Measurements from ENCODE around the gene PLRG1.
"Not testable (repeated sequence)": the region's sequence is repeated elsewhere in the genome, so short reads cannot be mapped to it uniquely, and the experiment has no call there.

PLRG1 gene

GRCh38 chr4:154549894-154550790 lies at the start of gene PLRG1:
TSS of gene PLRG1 (minus strand) at chr4:154550400. CDS start at chr4:154550308, 92 bp downstream.
- peak; percentile 98 for DNase-seq

- no peak for DNase-seq
Measured at GRCh38 chr4:154597798-154598774, 47.9 kb upstream of the PLRG1 start.

- DNase-seq: not testable (repeated sequence)
Measured at GRCh38 chr4:154597281-154597680, 47.1 kb upstream of the PLRG1 start.

DNA sequence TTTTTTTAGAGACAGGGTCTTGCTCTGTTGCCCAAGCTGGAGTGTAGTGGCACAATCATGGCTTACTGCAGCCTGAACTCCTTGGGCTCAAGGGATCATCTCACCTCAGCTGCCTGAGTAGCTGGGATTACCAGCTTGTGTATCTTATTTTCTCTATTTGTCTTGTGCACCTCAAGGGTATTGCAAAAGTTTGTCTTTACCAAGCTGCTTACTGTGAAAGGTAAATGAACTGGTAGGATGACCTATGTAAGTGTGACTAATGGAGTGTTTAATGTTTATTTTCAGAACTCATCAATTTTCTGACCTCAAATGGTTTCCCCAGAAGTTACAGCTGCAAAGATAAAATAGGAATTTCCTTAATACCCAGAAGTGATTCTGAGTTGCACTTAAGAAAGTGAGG lies 45.6 kb upstream of the PLRG1 start:
- no peak for DNase-seq

DNA sequence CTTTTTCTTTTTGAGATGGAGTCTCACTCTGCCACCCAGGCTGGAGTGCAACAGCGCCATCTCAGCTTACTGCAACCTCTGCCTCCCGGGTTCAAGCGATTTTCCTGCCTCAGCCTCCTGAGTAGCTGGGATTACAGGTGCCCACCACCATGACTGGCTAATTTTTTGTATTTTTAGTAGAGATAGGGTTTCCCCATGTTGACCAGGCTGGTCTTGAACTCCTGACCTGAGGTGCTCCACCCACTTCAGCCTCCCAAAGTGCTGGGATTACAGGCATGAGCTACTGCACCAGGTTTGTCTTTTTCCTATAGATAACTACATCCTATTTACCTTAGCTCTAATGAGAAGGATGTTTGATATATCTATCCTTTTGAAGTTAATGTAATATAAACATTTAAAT lies 44.1 kb upstream of the PLRG1 start:
- not testable (repeated sequence) for DNase-seq

DNA sequence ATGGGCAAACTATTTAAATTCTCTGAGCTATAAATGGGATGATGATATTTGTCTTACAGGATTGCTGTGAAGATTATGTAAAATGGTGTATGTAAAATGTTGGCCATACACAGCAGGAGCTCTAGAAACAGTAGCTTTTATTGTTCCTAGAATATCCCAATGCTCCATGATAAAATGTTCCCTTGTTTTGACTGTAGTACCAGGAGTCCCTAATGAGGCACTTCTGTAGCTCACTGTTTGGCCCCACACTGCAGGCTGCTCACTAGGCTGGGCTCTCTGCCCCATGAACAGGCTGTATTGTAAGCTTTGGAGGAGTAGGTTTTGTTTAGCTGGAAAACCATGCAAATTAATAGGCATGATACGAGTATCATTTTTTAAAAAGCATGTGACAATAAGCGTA lies 43.7 kb upstream of the PLRG1 start:
- no peak for DNase-seq

GRCh38 chr4:154591890-154592289 lies 41.7 kb upstream of the PLRG1 start:
- DNase-seq: no peak

GRCh38 chr4:154590329-154591006 lies 40.3 kb upstream of the PLRG1 start, which contains the start of gene FGA:
TSS of gene FGA (minus strand) at chr4:154590742. CDS start at chr4:154590687, 55 bp downstream.
- no peak for DNase-seq

DNA sequence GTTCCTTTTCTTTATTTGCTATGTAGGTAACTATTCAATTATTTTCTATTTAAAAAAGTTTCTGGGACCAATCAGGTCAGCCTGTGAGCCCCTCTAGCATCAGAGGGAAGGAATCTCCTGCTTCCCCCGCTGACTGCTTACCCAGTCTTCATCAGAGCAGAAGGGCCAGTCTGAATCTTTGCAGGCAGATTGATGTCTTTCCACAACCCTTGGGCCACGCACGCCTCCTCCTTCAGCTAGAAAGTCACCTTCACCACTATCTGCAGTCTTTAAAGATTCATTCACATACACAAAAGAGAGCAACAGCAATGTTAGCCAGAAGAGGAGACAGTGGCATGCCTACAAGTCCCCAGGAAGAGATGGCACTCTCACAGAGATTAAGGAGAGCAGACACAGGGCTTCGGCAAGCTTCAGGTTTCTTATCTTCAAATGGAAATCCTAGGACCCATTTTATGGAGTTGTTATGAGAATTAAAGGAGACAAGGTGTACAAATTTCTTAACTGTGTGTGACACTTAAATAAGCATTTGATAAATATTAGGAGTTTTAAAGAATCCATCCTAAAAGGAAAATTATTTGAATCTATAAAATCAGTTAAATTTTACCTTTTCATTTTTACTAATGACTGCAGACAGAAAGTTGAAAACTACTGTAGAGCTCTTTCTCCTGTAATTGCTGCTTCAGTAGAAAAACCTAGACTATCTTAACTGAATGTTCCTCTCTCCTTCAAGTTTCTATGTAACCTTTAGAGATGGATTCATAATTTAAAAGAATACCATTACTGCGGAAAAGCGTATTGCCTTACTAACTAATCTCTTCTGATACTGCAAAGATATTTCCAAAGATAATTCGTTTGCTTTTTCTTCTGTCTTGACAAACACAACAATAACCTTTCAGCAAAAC lies 39.3 kb upstream of the PLRG1 start:
- no peak for DNase-seq

- no peak for DNase-seq
Measured at GRCh38 chr4:154588198-154588597, 38.0 kb upstream of the PLRG1 start.

GRCh38 chr4:154586296-154587033 lies 36.3 kb upstream of the PLRG1 start:
- DNase-seq: no peak

DNA sequence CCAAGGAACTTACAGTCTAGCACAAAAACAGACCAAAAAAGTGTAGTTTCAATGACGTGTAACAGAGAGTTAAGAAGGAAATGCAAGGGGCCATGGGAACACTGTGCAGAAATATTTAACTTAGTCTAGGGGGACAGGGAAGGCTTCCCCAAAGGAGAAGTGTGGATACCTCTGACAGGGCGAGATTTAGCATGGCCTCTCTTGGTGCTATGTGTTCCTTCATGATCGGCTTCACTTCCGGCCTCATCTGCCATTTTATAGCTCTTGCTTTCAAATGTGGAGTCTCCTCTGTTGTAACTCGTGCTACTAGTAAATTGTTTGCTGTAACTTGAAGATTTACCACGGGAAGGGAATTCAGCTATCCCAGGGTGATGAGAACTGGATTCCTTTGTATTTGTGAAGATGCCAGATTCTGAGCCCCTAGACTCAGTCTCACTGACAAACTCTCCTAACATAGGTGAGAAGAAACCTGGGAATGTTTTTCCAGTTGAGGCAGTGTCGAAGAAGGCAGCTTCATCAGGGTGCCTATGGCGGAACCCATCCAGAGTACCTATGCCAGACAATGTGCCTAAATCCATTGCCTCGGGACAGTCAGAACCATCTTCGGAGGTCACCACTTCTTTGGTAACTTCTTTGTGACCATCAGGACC lies 35.3 kb upstream of the PLRG1 start:
- no peak for DNase-seq

DNA sequence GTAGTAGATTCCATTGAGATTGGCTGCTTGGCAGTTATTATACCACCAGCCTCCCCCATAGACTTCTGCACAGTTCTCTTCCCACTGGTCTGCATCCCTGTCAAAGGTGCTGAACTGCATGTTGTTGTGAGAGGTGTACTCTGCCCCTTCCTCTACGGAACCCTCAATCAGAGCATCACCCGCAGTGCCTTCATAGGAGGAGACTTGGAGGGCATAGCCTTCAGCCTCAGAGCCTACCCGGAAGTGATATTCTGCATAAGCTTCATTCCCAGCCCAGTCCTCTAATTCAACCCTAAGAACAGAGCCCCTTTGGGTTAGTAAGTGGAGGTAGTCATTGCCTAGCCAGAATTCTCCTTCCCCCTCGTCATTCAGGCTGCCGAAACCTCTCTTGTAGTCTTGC lies 34.1 kb upstream of the PLRG1 start:
- no peak for DNase-seq

- no peak for DNase-seq
Measured at GRCh38 chr4:154583677-154584076, 33.5 kb upstream of the PLRG1 start.

DNA sequence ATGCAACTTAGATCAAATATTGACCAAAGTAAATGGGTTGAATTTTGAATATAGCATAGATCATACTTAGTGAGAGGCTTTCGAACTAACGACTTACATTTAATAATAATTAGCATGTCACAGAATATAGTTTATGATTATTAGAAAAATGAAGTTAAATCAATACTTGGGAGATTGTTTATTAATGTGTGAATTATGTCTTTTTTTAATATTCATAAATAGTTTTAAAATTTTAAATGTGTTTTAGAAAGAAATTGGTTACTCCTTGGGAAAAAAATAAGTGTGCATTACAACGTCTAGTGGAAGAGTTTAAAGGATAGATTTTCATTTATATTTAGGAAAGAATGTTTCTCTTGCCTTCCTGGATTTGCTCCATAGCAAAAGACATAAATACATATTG lies 33.0 kb upstream of the PLRG1 start:
- no peak for DNase-seq

GRCh38 chr4:154582723-154583122 lies 32.5 kb upstream of the PLRG1 start:
- DNase-seq: no peak

DNA sequence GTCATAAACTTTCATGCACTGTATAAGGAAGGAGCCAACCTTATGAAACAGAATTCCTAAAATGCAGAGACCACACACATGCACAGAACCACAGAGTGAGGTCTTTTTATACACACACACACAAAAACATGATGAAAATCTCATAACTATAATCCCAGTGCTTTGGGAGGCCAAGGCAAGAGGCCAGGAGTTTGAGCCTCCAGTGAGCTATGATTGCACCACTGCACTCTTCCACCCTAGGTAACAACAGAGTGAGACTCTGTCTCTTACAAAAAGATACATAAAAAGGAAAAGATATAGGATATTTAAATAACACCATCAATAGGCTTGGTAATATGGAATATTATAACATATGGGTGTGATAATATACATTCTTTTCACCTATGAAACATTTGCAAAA lies 29.7 kb upstream of the PLRG1 start:
- DNase-seq: no peak

- DNase-seq: no peak
Measured at GRCh38 chr4:154578919-154579318, 28.7 kb upstream of the PLRG1 start.

DNA sequence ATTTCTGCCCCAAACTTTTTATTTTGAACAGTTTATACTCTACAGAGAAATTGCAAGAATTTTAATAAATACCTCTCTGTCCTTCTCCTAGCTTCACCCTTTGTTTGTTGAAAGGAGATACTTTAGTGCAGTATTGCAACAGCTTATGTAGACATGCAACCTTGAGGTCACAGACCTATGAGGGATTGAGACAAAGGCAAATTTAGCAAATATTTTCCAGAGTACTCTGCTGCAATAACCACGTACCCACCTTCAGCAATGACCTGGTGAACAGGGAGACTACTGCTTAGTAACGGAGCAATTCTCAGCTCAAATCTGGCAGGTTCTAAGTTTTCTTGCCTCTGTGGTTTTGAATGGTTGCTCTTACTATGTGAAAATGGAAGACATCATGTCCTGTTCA lies 27.1 kb upstream of the PLRG1 start:
- no peak for DNase-seq

GRCh38 chr4:154574311-154574710 lies 24.1 kb upstream of the PLRG1 start:
- DNase-seq: no peak
